Liver (tissue), 2 donors: ENCODE measurements around the gene NHP2.

Experiments
- YY1 ChIP-seq: IDR thresholded peaks from 2 replicates; pipeline ENCODE4 v1.6.1; 2016; ENCODE audit warnings: antibody characterized with exemption, mild to moderate bottlenecking
- TF ChIP-seq, protein P1 (sequence below): fragments of 150-350 bp; IDR thresholded peaks from 2 replicates; pipeline ENCODE4 v1.5.1; 2017; ENCODE audit warnings: improper control_type of control experiment, low read depth, low read length; ENCODE audit not compliant: missing input control
- donor health status: healthy.

DNA sequence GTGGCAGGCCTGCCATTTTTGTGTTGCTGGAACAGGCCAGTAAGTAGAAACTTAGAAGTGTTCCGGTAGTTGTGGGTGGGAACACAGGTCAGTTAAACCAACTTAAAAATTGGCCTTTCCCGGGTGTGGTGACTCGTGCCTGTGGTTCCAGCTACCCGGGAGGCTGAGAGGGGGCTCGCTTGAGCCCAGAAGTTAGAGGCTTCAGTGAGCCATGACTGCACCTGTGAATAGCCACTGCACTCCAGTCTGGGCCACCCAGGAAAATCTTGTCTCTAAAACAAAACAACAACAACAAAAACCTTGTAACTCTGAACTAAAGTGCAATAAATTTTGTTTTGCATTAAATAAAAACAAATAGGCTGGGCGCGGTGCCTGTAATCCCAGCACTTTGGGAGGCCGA, 1.4 kb upstream of the NHP2 start:
- TF ChIP-seq YY1 = no peak
- TF ChIP-seq, protein P1, sequence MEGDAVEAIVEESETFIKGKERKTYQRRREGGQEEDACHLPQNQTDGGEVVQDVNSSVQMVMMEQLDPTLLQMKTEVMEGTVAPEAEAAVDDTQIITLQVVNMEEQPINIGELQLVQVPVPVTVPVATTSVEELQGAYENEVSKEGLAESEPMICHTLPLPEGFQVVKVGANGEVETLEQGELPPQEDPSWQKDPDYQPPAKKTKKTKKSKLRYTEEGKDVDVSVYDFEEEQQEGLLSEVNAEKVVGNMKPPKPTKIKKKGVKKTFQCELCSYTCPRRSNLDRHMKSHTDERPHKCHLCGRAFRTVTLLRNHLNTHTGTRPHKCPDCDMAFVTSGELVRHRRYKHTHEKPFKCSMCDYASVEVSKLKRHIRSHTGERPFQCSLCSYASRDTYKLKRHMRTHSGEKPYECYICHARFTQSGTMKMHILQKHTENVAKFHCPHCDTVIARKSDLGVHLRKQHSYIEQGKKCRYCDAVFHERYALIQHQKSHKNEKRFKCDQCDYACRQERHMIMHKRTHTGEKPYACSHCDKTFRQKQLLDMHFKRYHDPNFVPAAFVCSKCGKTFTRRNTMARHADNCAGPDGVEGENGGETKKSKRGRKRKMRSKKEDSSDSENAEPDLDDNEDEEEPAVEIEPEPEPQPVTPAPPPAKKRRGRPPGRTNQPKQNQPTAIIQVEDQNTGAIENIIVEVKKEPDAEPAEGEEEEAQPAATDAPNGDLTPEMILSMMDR = no peak
